TTC549 (cell line): ENCODE data around the gene DNAJB1.
"Not testable (repeated sequence)": the region's sequence is repeated elsewhere in the genome, so short reads cannot be mapped to it uniquely, and the experiment has no call there.

Source experiments
- FAIRE-seq: peaks from 2 replicates; lab custom pipeline; 2012; peaks lifted over from hg19 to GRCh38; lab: Jason Lieb, UNC

The DNAJB1 gene

GRCh38 chr19:14517840-14518505 is at the start of gene DNAJB1:
DNAJB1 (minus strand) TSS chr19:14518397; CDS start chr19:14518349, 48 bp downstream.
- FAIRE-seq, result no peak

GRCh38 chr19:14567079-14567478 is 48.9 kb upstream of the DNAJB1 start:
- no peak for FAIRE-seq

DNA sequence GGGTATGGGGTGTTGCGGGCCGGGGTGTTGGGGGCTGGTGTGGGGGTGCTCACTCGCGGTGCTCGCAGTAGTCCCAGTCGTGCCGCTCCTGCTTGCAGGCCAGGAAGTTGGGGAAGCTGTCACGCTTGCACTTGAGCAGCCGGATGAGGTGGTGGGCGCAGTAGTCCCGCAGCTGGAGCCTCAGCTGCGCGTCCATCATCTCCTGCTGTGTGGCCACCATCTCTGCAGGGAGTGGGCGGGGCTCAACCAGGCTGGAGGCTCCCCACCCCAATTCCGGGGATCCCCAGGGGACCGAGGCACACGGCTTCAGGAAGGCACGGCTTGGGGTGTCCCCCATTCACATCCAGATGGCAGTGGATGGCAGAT is 48.5 kb upstream of the DNAJB1 start:
- no peak for FAIRE-seq

- no peak for FAIRE-seq
These were observed 47.8 kb upstream of the DNAJB1 start for GRCh38 chr19:14565765-14566711.

DNA sequence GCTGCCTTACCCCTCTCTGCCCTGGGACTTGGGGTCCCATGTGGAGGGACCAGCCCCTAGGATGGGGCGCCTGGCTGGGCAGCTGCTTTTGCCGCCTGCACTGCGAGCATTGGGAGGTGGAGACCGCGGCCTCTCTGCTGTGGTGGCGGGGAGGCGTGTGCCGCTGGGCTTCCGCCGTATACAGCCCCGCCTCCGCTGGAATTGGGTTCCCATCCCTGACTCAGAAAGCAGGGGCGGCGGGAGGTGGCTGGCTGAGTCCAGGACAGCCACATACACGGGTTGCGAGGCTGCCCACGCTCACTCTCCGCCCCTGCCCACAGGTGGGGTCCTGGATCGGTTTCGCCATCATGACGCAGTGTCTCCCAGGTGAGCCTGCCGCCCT is 47.1 kb upstream of the DNAJB1 start:
- no peak for FAIRE-seq

DNA sequence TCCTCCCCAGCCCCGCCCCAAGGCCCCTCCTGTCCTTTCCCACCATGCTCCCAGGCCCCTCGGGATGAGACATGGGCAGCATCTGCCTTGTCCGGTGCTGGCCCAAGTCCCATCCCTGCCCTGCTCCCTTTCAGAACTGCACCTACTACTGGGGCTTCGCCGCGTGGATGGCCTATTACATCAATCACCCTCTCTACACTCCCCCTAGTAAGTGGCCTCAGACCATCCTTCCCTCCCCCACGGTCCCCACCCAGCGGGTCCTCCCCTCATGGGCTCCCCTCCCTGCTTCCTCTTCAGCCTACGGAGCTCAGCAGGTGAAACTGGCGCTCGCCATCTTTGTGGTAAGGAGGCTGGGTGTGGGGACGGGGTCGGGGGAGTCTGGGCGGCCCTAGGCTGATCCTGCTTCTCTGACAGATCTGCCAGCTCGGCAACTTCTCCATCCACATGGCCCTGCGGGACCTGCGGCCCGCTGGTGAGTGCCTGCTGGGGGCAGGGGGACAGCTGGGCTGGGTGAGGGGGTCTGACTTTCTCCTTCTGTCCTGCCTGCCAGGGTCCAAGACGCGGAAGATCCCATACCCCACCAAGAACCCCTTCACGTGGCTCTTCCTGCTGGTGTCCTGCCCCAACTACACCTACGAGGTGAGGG is 46.6 kb upstream of the DNAJB1 start:
- FAIRE-seq, result not testable (repeated sequence)

DNA sequence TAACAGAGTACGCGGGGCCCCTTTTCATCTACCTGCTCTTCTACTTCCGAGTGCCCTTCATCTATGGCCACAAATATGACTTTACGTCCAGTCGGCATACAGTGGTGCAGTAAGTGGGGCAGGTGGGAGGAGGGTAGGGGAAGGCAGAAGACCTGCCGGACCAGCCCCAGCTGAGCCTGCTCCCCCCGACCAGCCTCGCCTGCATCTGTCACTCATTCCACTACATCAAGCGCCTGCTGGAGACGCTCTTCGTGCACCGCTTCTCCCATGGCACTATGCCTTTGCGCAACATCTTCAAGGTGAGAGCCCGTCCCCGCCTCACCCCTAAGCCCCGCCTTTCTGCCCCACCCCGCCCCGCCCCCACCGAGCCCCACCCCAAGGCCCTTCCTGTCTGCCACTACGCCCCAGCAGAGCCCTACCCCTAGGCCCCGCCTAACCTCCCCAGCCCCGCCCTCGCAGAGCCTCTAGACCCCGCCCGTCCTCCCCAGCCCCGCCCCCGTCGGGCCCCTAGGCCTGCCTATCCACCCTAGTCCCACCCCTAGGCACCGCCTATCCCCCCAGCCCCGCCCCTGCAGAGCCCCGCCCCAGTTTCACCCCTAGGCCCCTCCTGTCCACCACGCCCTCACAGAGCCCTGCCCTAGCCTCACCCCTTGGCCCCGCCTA is 45.9 kb upstream of the DNAJB1 start:
- no peak for FAIRE-seq

GRCh38 chr19:14563590-14563926 is 45.4 kb upstream of the DNAJB1 start:
- FAIRE-seq, result no peak

DNA sequence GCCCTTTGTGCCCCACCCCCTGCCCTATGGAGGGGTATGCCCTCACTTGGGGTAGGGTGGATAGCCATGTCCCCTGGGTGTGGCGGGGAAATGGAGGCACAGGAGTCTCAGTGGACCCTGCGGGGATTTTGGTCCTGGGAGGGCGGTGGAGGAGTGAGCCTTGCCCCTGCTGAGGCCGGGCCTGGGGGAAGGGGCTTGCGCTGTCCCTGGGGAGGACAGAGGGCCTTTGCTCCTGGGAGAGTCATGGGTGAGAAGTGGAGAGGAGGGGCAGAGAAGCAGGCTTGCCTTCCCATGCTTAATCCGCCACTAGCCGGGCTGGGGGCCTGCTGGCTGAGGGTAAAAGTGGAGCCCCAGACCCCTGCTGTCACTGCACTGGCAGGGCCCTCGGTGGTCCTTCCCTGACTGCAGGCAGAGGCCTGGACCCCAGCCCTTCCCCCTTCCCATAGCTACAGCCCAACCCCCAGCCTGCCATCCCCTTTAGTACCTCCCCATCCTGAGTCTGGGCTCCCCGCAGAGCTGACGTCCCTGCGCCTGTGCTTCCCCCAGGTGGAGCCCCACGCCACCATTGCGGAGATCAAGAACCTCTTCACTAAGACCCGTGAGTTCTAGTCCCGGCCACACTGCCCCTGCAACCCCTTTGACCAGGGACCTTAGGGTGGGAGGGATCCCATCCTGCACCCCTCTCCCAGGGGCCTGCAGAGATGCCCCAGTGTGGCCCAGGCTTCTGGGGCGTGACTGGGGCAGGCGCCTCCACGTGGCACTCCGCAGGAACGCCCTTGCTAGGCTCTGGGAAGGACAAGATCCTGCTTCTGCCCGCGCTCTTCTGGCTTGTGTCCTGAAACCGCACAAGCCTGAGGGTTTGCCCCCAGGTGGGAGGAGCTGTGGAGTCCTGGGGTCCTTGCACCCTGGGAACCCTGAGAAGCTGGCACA is 44.7 kb upstream of the DNAJB1 start:
- no peak for FAIRE-seq

DNA sequence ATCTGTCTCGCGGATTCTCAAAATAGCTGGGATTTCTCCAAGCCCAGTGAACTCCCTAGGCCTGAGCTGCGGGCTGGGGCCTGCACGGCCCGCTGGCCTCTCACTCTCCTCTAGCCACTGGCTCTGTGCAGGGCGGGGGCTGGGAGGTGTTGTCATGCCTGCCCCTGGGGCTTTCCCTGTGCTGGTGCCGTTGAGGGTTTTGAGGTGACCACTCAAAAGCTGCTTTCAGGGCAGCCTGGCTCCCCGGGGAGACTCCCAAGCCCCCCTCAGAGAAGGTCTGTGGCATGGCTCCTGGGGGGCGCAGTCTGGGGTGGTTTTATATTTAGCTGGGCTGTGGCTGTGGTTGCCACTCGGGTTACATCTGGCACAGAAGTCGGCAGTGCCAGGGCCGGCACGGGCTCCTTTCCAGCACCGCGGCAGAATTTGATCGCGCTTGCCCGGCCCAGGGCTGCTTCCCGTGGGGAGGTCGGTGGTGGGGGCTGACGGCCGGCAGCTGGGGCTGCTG is 43.7 kb upstream of the DNAJB1 start:
- FAIRE-seq, result no peak

DNA sequence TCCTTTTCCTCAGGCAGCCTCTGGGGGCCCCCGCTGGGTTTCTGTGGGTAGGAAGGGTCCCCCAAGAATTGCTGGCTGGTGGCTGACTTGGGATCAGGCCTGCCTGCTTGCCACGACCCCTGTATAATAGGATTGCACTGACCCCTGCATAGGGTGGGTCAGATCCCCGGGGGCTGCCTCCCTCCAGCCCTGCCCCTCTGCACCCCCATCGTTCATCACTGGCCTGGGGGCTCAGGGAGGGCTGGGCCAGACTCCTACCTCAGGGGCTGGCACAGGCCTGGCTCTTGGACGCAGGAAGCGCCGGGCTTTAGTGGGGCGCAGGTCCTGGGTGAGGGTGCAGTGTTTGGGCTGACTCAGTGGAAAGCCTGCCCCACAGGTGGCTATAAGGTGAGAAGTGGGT is 43.1 kb upstream of the DNAJB1 start:
- no peak for FAIRE-seq

- no peak for FAIRE-seq
These were observed 42.5 kb upstream of the DNAJB1 start for GRCh38 chr19:14560776-14561108.

DNA sequence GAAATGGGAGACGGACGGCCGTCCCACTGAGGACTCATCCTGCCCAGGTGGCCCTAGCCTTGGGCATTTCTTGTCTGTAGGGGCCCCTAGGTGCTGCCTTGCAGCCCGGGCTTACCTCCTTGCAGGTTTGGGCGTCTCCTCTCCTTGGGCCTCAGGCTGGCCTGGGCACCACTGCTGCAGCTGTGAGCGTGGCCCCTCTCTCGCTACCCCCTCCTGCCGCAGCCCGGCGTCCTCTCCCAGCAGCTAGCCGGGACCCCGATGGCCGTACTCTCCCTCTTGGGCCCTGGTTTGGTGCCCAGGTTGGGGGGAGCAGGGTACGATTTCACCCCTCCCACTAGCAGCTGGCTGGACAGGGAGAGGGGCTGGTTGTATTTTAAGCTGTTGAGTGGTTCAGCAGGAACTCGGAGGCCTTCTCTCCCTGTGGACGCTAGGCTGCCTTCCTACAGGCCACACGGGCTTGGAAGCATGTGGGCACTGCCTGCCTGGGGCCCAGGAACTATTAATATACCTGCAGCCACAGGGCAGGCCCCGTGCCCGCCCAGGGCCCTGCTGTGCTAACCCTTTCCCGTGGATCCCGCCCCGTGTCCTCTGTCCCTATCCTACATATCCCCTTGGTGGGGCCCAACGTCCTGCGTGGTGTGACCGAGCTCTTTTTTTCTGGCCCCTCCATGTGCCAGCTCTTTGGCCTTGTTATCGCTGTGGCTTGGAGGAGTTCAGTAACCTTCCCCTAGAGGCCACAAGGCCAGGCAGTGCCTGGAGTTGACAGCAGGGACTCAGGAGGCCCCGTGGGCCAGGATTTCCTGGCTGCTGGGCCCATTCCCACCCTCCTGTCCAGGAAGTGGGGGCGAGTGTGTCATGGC is 41.9 kb upstream of the DNAJB1 start:
- FAIRE-seq, result no peak

GRCh38 chr19:14558370-14559066 is 40.3 kb upstream of the DNAJB1 start:
- no peak for FAIRE-seq

GRCh38 chr19:14556662-14557188 is 38.5 kb upstream of the DNAJB1 start:
- FAIRE-seq, result no peak

- no peak for FAIRE-seq
These were observed 37.9 kb upstream of the DNAJB1 start for GRCh38 chr19:14555918-14556661.

GRCh38 chr19:14554382-14554812 is 36.2 kb upstream of the DNAJB1 start:
- no peak for FAIRE-seq

DNA sequence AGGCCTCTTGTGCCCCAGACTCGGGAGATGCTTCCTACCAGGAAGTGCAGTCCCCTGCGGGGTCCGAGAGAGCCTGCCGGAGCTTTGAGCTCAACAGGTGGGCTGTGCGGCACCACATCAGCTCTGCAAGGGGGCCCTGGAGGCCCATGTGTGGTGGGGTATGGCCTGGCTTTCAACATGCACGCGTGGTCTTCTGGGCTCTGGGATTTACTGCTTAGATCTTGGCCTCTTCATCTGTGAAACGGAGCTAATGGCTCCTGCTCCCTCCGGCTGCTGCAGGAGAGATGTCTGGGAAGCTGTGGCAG is 35.7 kb upstream of the DNAJB1 start:
- FAIRE-seq, result no peak
